Stimulated activated CD4-positive, alpha-beta T cell treated with anti-CD3 and anti-CD28 coated beads, Interleukin-15, amount 100 ng/mL, for 1 hour (primary cell): Measurements from ENCODE around the gene ZNF860.

Experiments used
- DNase-seq, 2 donors: peaks; one replicate each; pipeline ENCODE4 v3.0.0-alpha.2; 2020; ENCODE audit warnings: low read depth in 1 of 2, low spot score in 1 of 2

The ZNF860 gene

GRCh38 chr3:31981206-31982181, at the start of gene ZNF860, which contains the start of gene OSBPL10:
ZNF860 (plus strand) TSS chr3:31981750; CDS start chr3:31989080, 7,330 bp downstream.
OSBPL10 (minus strand) TSS chr3:31981262; CDS start chr3:31981179, 83 bp downstream.
- peak in 1 of 2 donors; percentile 6 for DNase-seq

GRCh38 chr3:31932990-31933389, 48.6 kb upstream of the ZNF860 start:
- DNase-seq = no peak

DNA sequence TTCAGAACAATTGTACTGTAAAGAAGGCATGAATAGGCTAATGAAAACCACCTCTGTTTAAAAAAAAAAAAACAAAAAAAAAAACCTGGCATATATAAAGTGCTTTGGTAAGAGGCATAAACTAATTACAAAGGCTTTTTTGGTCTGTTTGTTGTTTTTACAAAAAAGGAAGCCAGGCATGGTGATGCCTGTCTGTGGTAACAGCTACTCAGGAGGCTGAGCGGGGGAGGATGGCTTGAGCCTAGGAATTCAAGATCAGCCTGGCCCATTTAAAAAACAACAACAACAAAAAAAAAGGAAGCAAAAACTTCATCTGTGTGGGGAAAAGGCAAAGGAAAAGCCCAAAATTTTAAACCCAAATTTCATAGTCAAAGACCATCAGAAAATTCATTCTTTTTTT, 47.5 kb upstream of the ZNF860 start:
- no peak for DNase-seq

DNA sequence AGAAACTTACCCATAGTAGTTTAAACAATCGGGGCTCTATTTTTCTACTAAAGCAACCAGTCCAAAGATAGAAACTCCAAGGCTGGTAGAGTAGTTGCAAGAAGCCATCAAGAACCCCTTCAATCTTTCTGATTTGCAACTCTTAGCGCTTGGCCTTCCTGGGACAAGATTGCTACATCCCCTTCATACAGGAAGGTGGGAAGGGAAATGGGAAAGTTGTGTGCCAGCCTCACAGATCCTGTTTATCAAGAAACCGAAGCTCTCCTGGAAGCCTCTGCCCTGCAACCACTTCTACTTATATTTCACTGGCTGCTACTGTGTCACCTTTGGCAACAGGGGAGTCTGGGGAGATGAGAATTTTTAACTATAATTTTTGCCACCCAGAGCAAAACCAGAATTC, 46.7 kb upstream of the ZNF860 start:
- DNase-seq = no peak

GRCh38 chr3:31936420-31937060, 45.0 kb upstream of the ZNF860 start:
- no peak for DNase-seq

GRCh38 chr3:31937225-31937624, 44.3 kb upstream of the ZNF860 start:
- DNase-seq = no peak

GRCh38 chr3:31942446-31942845, 39.1 kb upstream of the ZNF860 start:
- DNase-seq = no peak

- no peak for DNase-seq
Measured at GRCh38 chr3:31943041-31943440, 38.5 kb upstream of the ZNF860 start.

DNA sequence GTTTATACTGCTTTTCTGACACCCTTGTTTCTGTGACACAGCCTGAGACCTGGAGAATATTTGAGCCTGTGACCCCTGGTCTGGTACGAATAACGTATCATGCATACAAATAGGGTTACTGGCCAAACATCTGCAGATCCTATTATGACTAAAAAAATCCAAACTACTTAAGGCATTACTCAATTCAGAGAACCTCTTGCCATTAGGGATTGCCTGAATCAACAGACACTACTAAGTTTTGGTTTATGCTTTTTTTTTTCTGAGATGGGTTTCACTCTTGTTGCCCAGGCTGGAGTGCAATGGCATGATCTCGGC, 35.9 kb upstream of the ZNF860 start:
- no peak for DNase-seq

DNA sequence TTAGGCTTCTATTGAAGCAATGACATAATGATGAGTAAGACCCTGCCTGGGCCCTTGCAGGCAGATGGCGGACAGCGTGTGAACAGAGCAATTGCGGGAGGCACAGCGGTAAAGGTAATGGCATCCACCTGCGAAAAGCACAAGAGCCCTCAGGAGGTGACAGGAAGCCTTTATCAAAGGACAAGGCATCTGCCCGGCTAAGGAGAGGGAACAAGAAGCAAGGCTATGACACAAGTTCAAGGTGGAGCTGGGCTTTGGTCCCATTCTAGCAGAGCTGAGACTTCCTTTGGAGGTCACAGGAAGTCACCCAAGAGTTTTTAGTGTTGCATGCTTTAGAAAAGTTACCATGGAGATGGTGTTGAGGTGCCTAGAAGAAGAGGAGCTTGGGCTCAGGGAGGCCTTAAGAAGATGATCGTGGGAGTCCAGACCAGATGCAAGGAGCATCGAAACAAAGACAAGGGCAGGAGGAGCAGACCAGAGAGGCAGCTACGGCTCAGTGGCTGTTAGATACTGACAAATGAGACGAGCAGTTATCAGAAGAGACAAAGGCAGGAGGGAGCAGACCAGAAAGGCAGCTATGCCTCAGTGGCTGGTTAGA, 35.0 kb upstream of the ZNF860 start:
- no peak for DNase-seq

DNA sequence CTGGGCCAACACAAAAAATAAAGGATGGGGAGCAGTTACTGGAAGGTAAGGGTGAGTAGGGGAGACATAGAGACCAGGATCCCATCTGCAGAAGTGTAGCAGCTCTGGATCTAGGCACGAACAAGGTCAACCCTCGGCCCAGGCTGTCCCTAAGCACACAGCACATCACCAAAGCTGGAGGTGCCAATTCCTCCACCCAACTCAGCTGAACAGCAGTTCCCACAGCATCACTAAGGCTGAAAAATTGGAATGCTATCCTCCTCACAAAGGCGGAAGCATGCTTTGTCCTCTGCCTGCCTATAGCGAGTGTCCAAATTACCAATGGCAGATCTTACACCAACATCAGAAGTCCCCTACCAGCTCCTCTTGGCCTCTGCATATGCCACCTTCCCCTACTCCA, 34.4 kb upstream of the ZNF860 start:
- no peak for DNase-seq

GRCh38 chr3:31947671-31948091, 33.9 kb upstream of the ZNF860 start:
- DNase-seq = no peak

- DNase-seq = no peak
Measured at GRCh38 chr3:31948280-31948679, 33.3 kb upstream of the ZNF860 start.

GRCh38 chr3:31952205-31952604, 29.3 kb upstream of the ZNF860 start:
- no peak for DNase-seq

DNA sequence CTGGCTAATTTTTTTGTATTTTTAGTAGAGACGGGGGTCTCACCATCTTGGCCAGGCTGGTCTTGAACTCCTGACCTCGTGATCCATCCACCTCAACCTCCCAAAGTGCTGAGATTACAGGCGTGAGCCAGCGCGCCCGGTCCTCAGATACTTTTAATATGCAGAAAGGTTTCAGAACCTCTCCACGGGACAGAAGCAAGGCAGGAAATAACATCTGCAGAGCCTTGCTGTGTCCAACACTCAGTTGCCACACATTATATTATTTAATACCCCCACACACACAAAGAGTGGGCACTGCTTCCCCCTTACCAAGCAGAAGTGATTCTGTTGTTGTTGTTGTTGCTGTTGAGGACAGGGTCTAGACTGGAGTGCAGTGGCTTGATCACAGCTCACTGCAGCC, 28.5 kb upstream of the ZNF860 start:
- no peak for DNase-seq

DNA sequence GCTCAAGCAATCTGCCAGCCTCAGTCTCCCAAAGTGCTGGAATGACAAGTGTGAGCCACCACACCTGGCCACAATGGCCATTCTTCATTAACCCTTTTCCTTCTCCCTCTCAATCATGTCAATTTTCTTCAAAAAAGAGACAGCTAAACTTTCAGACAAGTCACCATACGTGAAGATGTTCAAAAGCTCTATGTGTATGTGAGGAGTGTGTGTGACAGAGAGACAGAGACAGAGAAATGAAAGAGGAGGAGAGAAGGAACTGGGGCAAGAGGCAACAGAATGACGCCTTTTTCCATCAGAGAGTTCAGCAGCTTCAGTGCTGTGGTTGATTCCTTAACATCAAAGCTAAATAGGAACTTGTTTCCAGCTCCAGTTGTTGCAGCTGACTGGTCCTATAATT, 27.9 kb upstream of the ZNF860 start:
- DNase-seq = no peak

- no peak for DNase-seq
Measured at GRCh38 chr3:31955581-31955980, 26.0 kb upstream of the ZNF860 start.

- DNase-seq = no peak
Measured at GRCh38 chr3:31957106-31957505, 24.4 kb upstream of the ZNF860 start.

DNA sequence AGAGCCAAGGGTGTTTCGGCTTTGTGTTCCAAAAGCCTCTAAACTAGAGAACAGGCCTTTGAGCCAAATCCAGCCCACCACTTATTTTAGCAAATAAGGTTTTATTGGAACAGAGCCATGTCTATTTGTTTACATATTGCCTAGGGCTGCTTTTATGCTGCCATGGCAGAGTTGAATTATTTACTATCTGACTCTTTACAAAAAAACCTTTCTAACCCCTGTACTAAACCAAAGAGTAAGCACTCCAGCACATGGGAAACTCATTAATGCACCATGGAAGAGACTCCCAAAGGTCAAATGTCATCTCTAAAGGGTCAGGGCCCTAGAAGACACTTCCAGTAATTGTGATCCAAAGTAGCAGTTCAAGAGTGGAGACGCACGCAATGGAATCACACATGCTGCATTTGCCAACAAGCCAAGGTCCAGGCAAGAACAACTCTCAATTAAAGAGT, 22.8 kb upstream of the ZNF860 start:
- no peak for DNase-seq

DNA sequence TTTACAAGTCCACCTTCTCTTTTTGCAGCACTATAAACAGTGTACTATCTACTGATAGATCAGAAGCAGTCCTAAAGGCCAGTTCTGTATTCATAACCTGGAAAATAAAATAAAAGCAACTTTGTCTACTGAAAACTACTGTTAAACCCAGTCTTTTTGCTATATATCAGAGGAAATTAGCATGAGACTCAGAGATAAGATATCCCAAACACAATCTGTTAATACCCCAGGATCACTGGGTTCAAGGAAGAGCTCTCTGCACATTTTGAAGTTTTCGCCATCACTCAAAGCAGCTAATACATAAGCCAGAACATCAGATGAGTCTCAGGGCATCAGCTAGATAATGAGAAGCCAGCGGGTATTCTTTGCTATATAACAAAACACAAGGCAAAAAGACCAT, 22.3 kb upstream of the ZNF860 start:
- no peak for DNase-seq

DNA sequence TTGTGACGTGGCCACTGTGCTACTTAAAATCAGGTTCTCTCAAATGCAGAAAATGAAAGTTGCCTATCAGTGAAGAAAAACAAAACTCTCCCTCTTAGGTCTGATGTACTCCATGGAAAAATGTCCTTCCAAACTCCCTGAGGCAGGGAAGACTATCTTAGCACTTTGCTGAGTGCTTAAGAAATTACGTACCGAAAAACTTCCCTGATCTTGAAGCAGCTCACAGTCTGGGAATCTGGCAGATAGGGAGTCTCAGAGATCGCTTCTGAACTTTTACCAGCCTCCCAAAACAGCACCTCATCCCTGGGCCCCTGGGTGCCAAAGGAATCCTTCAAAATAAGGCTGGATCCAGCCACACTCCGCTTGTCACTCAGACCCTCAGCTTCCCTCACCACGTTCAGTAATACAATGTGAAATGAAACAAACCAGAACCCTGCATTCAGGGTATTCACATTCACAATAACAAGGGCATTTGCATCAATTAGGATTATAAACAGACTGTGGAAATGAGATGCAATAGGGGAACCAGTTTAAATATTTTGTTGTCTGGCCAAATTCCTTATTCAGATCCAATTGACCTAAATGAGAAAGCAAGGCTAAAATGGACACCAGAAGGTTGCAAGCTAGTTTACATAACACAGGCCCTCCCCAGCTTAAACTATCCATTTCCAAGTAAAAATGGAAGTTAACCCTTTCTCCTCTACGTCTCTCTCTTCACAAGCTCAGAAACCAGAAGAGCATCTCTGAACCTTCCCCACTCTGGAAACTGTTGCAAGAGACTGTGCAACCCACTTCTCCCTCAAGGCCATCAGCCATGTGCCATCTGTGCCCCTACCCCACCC, 21.4 kb upstream of the ZNF860 start:
- no peak for DNase-seq
